Measurements from ENCODE around the gene OIP5.
"Not testable (repeated sequence)": the region's sequence is repeated elsewhere in the genome, so short reads cannot be mapped to it uniquely, and the experiment has no call there.

OIP5 gene

DNA sequence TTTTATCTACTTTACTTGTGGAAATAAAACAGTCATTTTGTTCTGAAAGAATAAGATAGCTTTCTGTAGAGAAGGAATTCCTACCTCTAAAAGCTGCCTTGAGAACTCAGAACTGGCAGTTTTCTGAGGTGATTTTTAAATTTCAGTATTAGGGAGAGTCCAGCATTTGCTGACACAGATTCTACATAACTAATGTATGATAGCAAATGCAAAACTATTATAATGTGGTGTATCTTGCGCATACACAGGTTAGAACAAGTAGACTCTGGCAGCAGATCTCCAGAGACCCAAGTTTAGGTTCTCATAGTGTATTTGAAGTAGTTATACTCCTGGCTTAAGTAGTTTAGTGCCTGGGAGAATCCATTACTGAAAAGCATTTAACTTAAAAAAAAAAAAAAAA is 30.8 kb downstream of the OIP5 start:
- DNase-seq (ENCODE audit: low spot score), result no peak

DNA sequence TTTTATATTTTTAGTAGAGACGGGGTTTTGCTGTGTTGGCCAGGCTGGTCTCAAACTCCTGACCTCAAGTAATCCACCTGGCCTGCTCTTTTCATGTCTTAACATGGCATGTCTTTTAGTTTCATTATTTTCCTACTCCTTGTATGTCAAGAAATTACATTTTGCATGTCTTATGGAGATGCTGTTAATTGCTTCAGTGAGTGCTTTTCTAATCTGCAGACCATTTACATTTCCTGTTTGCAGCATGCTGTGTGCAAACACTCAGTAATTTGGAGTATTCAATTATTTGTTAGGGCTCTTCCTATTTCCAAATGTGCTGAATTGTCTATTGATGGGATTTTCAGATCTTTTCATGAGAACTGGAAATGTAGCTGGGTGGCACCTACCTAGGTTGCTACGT is 31.3 kb downstream of the OIP5 start:
- not testable (repeated sequence) for DNase-seq (ENCODE audit: low spot score)

GRCh38 chr15:41292521-41292920 is 39.9 kb downstream of the OIP5 start:
- DNase-seq (ENCODE audit: low spot score), result no peak

- peak; percentile 26 for DNase-seq (ENCODE audit: low spot score)
Measured at GRCh38 chr15:41291065-41291631, 41.2 kb downstream of the OIP5 start.

DNA sequence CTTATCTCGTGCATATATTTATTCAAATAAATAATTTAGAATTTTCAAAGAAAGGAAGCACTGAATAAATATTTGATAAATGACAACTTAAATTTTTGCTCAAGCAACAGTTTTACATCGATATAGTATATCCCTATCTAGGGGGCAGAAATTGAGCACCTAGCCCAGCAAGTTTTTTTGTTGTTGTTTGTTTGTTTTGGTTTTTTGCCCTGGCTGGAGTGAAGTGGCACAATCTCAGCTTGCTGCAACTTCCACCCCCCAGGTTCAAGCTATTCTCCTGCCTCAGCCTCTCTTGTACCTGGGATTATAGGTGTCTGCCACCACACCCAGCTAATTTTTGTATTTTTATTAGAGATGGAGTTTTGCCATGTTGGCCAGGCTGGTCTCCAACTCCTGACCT is 42.4 kb downstream of the OIP5 start:
- DNase-seq (ENCODE audit: low spot score), result no peak

DNA sequence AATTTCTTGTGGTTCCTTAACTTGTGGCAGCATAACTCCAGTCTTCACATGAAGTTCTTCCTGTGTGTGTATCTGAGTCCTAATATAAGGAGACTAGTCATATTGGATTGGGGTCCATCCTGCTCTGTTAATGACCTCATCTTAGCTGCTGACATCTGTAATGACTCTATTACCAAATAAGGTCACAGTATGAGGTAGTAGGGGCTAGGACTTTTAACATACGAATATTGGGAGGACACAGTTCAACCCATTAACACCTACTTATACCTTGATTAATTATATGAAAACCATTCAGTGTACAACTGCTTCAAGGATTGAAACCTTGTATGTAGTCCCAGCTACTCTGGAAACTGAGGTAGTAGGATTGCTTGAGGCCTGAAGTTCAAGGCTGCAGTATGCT is 43.9 kb downstream of the OIP5 start:
- DNase-seq (ENCODE audit: low spot score), result no peak

- no peak for DNase-seq (ENCODE audit: low spot score)
Measured at GRCh38 chr15:41286665-41287333, 45.6 kb downstream of the OIP5 start.

- DNase-seq (ENCODE audit: low spot score), result no peak
Measured at GRCh38 chr15:41285285-41285684, 47.1 kb downstream of the OIP5 start.

- peak; percentile 30 for DNase-seq (ENCODE audit: low spot score)
Measured at GRCh38 chr15:41284427-41285177, 47.8 kb downstream of the OIP5 start.

GRCh38 chr15:41283653-41284426 is 48.6 kb downstream of the OIP5 start:
- DNase-seq (ENCODE audit: low spot score), result peak; percentile 99

DNA sequence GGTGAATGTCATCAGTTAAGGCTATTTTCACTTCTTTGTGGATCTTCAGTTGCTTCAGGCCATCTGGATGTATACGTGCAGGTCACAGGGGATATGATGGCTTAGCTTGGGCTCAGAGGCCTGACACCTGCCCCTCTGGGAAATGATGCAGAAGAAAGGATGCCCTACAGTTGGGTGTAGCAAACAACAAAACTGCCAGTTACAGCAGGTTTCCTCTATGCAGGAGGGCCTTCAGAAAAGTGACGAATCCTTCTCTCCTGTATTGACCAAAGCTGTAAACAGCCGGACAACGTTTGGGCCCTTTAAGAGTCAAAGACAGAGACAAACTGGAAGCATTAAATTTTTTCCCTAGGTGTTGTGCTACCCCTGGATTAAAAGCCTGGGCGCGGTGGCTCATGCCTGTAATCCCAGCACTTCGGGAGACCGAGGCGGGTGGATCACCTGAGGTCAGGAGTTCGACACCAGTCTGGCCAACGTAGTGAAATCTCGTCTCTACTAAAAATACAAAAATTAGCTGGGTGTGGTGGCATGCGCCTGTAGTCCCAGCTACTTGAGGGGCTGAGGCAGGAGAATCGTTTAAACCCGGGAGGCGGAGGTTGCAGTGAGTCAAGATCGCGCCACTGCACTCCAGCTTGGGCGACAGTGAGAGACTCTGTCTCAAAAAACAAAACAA is 49.3 kb downstream of the OIP5 start:
- not testable (repeated sequence) for DNase-seq (ENCODE audit: low spot score)

DNA sequence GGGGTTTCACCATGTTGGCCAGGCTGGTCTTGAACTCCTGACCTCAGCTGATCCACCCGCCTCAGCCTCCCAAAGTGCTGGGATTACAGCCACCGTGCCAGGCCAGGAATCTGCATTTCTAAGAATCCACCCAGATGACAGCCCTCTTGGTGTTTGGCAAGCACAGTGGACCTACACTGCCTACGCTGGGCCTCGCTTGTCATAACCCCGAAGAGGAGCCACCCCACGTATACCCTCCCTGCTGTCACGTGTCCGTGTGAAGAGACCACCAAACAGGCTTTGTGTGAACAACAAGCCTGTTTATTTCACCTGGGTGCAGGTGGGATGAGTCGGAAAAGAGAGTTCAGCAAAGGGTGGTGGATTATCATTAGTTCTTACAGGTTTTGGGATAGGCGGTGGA is 50.0 kb downstream of the OIP5 start:
- not testable (repeated sequence) for DNase-seq (ENCODE audit: low spot score)

GRCh38 chr15:41281236-41281635 is 51.2 kb downstream of the OIP5 start:
- no peak for DNase-seq (ENCODE audit: low spot score)

DNA sequence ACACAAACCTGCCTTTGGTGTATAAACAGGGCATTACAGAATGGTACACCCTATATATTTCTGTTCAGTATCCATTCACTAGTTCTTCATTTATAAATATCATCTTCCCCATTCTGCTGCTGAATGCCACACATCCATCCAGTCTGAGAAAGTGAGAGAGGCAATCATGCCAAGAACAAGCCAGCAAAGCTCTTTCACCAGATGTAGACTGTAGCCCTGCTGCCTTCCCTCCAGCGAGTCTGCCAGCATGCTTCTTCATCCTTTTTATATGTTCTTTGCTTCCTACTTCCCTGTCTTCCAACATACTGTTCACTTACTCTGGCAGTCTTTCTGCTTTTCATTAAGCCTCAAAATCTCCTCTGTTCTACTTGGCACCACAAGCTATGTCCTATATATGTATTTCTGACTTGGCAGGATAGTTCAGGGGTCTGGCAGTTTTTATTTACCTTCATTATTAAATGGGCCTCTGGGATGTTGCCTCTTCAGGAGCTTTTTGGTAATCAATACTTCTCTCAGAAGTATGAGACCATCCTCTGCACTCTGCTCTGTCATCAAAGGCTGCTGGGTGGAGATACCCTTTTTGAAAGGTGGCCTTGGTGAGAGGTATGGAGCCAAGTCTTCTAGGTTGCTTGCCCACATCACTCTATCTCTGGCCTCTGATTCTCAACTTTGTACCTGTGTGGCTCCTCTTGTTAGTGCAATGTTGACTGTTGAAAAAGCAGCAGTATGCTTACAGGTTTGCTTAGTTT is 52.7 kb downstream of the OIP5 start:
- DNase-seq (ENCODE audit: low spot score), result peak; percentile 25

- no peak for DNase-seq (ENCODE audit: low spot score)
Measured at GRCh38 chr15:41278319-41278718, 54.1 kb downstream of the OIP5 start.

DNA sequence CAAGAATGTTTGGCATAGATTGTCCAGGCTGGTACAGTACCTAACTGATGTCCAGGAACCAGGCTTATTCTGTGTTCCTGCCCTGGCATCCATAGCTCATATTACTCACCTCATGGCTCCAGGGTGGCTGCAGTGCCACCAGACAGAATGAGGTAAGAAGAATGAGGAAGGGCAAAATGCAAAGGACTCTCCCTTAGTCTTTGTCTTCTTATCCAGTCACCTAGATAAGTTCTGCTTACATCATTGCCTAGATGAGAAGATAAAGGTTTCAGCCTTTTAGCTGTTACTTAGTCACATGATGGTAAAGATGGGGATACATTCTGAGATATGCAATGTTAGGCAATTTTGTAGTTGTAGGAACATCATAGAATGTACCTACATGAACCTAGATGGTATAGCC is 55.6 kb downstream of the OIP5 start:
- DNase-seq (ENCODE audit: low spot score), result no peak

- no peak for DNase-seq (ENCODE audit: low spot score)
Measured at GRCh38 chr15:41269887-41270286, 62.5 kb downstream of the OIP5 start.

DNA sequence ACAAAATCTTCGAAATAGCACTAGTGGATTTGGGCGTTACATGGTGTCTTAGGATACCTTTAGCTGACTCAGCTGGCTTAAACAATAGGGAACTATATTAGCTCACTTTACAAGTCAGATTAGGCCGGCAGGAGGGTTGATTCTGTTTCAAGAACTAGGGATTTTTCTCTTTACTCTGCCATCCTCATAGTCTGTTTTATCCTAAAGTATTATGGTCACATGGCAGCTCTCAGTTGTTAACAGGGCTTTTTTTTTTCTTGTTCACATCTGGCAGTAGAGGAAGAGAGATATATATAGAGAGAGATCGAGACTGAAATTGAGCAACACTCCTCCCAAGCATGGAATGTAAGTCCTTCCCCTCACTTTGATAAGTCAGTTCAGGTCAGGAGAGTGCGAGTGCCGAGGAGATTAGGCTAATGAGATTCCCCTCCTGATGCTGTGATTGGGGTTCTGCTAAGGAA is 68.5 kb downstream of the OIP5 start:
- DNase-seq (ENCODE audit: low spot score), result no peak

GRCh38 chr15:41262571-41262970 is 69.8 kb downstream of the OIP5 start:
- no peak for DNase-seq (ENCODE audit: low spot score)

- DNase-seq (ENCODE audit: low spot score), result not testable (repeated sequence)
Measured at GRCh38 chr15:41260924-41261323, 71.5 kb downstream of the OIP5 start.

GRCh38 chr15:41259546-41260189 is 72.7 kb downstream of the OIP5 start:
- DNase-seq (ENCODE audit: low spot score), result no peak

All from Ammon's horn (tissue), 1 donor.